Measurements from ENCODE around the gene INTS12.

INTS12 gene

GRCh38 chr4:105679186-105679585 is 29.3 kb downstream of the INTS12 start:
- no peak for DNase-seq

DNA sequence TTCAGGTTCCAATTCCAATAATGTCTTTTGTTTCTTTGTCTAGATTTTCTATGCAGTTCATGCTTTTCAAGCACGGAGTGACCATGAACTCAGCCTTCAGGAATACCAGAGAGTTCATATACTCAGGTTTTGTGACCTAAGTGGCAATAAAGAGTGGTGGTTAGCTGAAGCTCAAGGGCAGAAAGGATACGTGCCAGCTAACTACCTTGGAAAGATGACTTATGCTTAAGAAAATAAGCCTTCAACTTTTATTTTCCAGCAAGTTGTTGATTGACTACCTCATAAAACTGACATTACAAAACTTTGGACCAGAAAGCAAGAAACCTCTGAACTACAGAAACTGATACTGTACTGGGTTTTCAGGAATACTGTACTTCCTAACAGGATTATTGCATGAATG is 30.8 kb downstream of the INTS12 start:
- no peak for DNase-seq

DNA sequence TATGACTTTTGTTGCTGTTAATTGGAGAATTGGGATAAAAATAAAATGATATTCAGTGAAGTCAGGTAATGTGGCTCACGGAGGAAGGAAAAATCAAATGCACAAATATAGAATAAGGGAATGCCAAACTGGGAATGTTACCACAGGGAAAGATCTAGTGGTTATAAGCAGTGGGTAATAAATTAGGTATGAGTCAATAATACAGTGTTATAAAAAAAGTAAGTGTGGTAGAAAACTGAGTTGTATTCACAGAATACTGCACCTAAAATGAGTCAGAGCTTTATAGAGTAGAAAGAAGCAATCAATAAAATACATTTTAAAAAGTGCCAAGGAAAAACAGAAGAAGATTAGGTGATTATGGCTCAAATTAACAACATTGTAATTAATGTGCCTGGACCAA is 34.5 kb downstream of the INTS12 start:
- DNase-seq = no peak

DNA sequence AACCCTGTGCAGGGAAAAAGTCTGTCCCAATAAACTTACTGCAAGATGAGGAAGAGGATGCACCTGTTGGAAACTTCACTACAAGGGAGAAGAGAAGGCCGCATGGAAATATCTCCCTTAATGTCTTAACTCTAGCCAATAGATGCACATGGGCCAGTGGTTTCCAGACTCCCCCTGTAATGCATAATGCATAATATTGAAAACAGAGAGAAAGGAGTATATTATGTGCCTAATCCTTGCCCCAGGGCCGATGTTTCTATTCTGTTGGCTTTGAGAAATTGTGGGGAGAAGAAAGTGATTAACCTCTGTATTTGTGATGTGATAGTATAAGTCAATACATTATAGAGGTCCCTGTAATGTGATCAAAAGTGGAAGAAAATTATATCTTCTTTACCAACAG is 37.2 kb downstream of the INTS12 start:
- no peak for DNase-seq

- no peak for DNase-seq
Measured at GRCh38 chr4:105670684-105671083, 37.8 kb downstream of the INTS12 start.

- peak in 1 of 2 experiments; percentile 44 for DNase-seq
Measured at GRCh38 chr4:105666693-105667092, 41.8 kb downstream of the INTS12 start.

DNA sequence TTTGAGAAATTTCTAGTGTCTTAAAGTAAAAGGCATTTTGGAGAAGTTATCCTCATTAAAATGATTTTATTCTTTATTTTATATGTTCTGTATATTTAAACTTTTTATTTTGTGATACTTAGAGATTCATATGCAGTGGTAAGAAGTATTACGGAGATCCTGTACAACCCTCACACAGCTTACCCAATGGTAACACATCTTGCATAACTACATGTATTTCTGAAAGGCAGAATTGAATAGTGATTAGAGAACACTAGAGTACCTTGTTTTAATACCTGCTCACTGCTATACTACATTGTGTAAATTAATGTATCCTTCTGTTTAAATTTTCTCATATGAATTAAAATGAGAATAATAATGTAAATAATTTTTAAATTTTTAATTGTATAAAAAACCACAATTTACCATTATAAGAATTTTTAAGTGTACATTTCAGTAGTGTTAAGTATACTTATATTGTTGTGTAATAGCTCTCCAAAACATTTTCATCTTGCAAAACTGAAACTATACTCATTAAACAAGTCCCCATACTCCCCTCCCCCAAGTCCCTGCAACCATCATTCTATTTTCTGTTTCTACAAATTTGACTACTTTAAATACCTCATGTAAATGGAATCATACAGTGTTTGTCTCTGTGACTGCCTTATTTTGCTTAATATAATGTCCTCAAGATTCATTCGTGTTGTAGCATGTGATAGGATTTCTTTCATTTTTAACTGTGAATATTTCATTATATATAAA is 45.4 kb downstream of the INTS12 start:
- DNase-seq = no peak

GRCh38 chr4:105661028-105661427 is 47.5 kb downstream of the INTS12 start:
- no peak for DNase-seq

- no peak for DNase-seq
Measured at GRCh38 chr4:105659190-105659589, 49.3 kb downstream of the INTS12 start.

DNA sequence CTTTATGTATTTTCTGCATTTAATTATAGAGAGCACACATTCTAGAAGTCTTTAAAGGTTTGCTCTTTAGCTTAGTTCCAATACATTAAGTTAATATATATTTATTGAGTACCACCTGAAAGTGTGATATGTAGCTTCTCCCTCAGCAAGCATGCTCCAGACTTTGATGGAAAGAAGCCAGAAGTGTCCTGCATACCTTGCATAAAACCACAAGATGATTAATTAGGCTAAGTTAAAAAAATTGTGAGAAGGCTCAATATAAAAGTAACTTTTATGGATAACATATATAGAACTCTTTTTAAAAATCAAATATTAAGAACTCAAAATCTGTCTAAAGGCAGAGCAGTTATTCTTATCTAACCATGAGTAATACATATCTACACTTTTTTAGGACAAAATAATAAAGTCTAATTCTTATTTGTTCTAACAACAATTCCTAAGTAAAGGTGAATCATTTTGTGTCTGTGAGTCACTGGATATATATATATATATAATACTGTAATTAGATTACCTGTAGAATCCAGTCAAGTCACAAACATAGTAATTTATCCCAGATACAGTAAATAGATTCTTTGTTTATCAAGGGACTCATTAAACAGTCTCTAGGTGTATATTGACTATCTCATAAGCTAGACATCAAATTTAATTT is 51.2 kb downstream of the INTS12 start:
- DNase-seq = no peak

GRCh38 chr4:105652286-105652888 is 56.1 kb downstream of the INTS12 start:
- DNase-seq = no peak

DNA sequence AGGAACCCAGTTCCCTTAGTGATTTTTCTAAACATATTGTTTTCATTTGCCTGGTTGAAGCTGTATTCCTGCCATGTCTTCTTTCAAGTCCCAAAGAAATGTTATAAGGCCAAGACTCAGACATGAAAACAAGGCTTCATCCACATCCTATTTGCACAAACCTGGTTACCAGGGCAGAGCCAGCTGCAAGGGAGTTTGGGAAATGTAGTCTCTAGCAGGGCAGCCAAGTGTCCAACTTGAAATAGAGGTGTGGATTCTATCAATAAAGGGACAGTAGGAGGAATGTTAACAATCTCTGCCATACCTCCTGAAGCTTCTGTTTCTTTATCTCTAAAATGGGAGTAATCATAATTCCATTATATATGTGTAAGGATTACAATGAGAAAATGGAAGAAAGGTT is 56.6 kb downstream of the INTS12 start:
- no peak for DNase-seq

GRCh38 chr4:105650190-105650589 is 58.3 kb downstream of the INTS12 start:
- no peak for DNase-seq

DNA sequence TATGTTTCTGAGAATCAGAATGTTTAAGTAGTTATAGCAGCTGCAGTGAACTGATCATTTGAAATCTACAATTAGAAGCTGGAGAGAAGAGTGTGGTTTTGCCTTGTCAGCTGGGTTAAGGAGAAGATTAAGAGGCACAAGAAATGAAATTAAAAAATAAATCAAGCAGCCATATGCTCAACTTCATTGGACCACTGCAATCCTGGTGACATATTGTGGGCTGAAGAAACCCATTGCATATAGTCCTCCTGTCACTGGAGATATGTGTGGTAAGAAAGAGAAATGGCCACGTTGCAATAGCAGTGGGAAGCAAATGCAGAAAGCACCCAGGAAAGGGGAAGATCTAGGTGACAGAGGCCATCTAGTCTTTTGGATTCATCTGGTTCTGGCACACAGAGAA is 63.0 kb downstream of the INTS12 start:
- no peak for DNase-seq

GRCh38 chr4:105644257-105644656 is 64.2 kb downstream of the INTS12 start:
- peak in 1 of 2 experiments; percentile 59 for DNase-seq

DNA sequence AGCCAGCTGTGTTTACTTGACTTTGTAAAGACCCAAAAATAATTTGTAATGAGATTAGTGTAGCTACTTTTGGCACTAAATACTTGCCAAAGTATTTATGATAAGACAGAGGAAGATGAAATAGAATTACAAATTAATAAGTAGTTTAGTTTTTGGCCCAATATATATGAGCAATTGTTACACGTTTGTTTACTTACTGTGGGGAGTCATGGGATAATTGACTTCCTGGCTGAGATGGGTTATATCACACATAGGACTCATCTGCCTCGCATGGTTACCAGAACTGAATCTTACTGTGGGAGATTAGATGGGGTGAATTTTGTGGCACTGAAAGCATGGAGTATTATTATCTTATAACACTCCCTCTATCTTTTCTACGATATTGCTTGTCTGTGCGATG is 66.6 kb downstream of the INTS12 start:
- DNase-seq = no peak

DNA sequence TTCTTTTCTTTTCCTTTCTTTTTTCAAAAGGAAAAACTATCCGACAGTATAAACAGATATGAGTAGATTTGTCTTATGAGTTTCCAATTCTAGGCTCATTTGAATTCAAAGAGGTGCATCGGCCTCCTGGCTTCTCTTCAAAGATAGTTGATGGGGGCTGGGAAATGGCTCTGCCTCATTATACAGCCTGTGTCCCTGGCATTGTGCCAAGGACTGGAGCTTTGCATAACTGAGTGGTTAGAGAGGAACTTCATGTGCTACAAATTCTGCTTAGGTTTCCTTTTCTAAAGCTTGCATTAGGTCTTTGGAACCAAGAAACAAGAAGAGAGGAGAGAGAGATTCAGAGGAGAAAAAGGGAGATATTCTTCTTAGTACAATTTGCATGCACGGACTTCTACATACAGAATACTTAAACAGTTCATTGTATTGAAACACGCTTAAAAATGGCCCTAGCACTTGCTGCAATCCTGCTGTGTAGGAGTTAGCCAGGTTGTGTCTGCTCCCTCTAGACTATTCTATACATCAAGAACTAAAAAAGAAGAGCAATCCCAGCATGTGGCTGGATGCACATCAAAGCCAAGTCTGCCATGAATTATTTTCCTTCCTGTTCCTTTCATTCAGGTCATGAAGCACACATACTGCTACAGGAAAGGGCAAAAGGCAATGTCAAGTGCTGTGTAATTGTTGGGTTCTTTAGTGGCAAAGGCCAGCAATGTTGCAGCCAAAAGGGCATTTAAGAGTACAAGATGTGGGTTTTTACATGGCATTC is 70.9 kb downstream of the INTS12 start:
- peak; percentile 26 to 78 for DNase-seq

DNA sequence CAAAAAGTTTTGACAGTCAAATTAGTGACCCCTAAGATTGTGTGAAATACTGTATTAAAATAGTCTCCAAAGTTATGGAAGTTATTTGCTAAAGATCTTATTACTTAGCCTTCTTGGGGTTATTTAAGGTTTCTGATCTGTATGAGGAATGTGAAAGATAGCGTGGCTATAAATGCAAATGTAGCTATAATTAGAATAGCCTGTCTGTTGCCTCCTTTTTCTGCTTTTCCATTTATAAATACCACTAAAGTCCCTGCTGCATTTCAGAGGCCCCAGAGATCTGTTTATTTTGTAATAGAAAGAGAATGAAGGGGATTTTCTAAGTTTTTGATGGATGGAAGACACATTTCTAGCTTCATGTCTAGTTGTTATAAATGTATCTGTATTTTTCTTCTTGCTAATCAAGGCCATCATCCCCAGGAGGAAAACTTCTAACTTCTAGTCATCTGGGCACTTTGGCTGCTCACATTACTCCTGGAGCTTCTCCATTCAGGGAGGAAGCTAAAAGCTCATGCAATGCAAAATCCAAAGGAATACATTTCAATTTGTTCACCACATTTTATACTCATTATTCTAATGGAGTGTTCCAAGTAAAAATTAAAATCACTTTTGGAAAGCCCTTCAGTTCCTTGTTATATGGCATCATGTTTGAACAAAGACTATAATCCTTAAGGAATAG is 73.9 kb downstream of the INTS12 start:
- DNase-seq = no peak

DNA sequence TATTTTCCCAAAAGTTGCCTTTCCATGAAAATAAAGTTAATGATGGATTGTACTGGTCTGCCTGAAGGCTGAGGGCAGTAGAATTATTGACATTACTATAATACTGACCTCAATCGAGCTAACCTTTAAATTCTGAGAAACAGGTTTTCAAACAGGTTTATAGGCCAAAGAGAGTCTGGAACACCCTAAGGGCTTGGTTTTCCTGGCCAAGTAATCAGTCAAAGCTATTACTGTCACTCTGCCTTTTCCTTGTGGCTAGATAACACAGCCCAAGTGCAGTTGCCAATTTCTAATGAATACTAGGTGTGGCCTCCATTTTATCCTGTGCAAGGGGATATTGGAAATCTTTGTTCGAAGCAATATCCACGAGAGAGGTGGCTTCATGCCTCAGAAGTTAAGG is 75.2 kb downstream of the INTS12 start:
- DNase-seq = no peak
